ENCODE results near the gene SLC39A11.
A peak's percentile ranks its signal among the peaks of the same experiment; 100 is the strongest.
"Not testable (repeated sequence)": the region's sequence is repeated elsewhere in the genome, so short reads cannot be mapped to it uniquely, and the experiment has no call there.

Gene SLC39A11

DNA sequence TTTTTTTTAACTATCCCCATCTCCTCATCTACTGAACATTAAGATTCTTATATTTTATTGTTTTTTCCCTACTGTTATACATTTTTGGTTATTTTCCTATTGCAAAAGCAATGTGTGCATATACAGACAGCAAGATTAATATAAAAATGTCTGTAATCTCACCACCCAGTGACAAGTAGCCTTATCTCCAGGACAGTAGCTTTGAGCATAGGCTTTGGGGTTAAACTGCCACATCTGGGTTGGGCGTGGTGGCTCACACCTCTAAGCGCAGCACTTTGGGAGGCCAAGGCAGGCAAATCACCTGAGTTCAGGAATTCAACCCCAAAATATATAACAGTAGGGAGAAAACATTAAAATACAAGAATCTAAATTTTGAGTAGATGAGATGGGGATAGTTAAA lies 44.9 kb upstream of the SLC39A11 start:
- CTCF ChIA-PET = no interaction called here
- POLR2A ChIA-PET = no interaction called here
- TF ChIP-seq, protein P1, sequence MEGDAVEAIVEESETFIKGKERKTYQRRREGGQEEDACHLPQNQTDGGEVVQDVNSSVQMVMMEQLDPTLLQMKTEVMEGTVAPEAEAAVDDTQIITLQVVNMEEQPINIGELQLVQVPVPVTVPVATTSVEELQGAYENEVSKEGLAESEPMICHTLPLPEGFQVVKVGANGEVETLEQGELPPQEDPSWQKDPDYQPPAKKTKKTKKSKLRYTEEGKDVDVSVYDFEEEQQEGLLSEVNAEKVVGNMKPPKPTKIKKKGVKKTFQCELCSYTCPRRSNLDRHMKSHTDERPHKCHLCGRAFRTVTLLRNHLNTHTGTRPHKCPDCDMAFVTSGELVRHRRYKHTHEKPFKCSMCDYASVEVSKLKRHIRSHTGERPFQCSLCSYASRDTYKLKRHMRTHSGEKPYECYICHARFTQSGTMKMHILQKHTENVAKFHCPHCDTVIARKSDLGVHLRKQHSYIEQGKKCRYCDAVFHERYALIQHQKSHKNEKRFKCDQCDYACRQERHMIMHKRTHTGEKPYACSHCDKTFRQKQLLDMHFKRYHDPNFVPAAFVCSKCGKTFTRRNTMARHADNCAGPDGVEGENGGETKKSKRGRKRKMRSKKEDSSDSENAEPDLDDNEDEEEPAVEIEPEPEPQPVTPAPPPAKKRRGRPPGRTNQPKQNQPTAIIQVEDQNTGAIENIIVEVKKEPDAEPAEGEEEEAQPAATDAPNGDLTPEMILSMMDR (IDR thresholded peaks at IDR 0.05; ENCODE audit: control extremely low read depth, extremely low read depth, low read depth, missing control alignments) = no peak
- no peak for DNase-seq (ENCODE audit: extremely low spot score)

DNA sequence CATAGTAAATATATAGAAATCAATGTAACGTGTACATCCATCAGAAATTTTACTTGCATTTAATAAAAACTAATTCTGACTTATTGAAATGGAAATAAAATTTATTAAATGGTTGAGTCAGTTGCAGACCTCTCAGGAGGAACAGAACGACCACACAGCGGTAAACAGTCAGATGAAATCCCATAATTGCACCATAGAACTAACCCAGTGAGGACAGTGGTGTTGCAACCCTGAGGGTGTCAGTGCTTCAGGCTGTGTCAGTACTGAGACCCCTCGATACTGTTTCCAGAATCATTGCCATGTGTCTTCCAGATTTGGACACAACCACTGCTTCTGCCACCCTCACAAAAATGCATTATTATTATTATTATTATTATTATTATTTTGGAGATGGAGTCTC lies 43.3 kb upstream of the SLC39A11 start:
- TF ChIP-seq, protein P1 (IDR thresholded peaks at IDR 0.05; ENCODE audit: control extremely low read depth, extremely low read depth, low read depth, missing control alignments) = no peak
- ChIA-PET POLR2A (interaction anchor here (0.6 kb wide), 1 partner anchor 29 kb away, joined by 10 read pairs; no protein-coding TSS in a partner anchor), CTCF (interaction anchor here (1.5 kb wide), 1 partner anchor 22 kb away, joined by 3 read pairs; no protein-coding TSS in a partner anchor)
- no peak for DNase-seq (ENCODE audit: extremely low spot score)

DNA sequence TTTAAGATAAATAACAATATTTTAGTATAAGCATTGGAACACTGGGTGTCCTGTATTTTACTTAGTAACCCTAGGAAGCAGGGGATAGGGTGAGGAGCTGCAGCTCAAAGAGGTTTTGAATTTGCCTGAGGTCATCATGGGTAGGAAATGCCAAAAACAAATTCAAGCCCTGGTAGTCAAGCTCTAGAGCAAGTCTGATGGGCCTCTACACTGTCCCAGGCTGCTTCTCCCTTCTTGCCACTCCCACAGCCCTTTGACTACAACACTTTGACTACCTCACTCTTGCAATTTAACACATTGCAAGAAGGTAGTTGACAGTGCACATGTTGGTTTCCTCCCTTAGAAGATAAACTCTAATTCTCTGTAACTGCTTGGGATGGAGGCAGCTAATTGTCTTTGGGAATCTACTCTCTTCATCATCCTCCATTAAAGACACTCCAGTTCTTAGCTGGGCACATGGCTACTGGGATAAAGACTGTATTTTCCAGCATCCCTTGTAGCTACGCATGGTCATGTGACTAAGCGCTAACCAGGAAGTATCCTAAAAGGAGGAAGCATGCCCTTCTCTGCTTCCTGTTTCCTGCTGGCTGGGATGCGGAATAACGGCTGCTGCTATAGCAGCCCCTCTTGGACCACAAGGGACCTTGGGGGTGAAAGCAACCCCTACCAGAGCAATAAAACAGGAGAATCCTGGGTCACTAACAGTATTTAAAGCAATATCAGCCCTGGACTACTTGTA lies 41.6 kb upstream of the SLC39A11 start:
- POLR2A ChIA-PET = no interaction called here
- TF ChIP-seq, protein P1 (IDR thresholded peaks at IDR 0.05; ENCODE audit: control extremely low read depth, extremely low read depth, low read depth, missing control alignments) = no peak
- CTCF ChIA-PET = interaction anchor here (1.6 to 2.4 kb wide), 5 partner anchors 10 to 148 kb away, joined by 3 to 10 read pairs (median 7); no protein-coding TSS in a partner anchor
- DNase-seq (ENCODE audit: extremely low spot score) = no peak

DNA sequence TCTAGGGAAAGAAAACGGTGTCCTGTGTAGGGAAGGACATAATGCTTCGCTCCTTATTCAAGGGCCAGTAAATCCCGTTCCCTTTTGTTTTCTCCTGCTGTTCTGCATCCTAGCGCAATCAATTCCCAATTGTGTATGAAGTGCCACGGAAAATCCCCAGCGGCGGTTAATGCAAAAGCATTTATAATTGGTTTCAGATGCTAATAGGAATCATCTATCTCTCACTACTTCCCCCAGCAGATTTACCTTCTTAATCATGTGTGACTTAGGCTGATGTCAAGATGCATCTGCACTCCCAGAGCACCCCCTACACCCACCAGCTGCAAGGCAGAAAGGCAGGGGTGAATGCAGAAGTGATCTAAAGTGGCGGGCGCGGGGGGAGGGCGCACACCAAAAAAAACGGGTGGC lies 39.6 kb upstream of the SLC39A11 start:
- ChIA-PET POLR2A (no interaction called here), CTCF (interaction anchor here (1.0 to 2.4 kb wide), 5 partner anchors 10 to 146 kb away, joined by 3 to 8 read pairs (median 6); no protein-coding TSS in a partner anchor)
- peak; percentile 32 for DNase-seq (ENCODE audit: extremely low spot score)
- TF ChIP-seq, protein P1 (IDR thresholded peaks at IDR 0.05; ENCODE audit: control extremely low read depth, extremely low read depth, low read depth, missing control alignments) = no peak

DNA sequence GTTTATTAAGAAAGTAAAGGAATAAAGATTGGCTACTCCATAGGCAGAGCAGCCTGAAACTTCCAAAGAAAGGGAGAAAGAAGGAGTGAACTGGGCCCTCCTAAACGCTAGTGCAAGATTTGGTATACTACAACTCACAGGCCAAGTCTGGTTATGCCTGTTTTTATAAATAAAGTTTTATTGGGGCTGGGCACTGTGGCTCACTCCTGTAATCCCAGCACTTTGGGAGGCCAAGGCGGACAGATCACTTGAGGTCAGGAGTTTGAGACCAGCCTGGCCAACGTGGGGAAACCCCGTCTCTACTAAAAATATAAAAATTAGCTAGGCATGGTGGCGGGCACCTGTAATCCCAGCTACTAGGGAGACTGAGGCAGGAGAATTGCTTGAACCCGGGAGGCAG lies 39.0 kb upstream of the SLC39A11 start:
- CTCF ChIA-PET = interaction anchor here (1.0 kb wide), 1 partner anchor 25 kb away, joined by 5 read pairs; no protein-coding TSS in a partner anchor
- POLR2A ChIA-PET; DNase-seq (ENCODE audit: extremely low spot score): not testable (repeated sequence)

DNA sequence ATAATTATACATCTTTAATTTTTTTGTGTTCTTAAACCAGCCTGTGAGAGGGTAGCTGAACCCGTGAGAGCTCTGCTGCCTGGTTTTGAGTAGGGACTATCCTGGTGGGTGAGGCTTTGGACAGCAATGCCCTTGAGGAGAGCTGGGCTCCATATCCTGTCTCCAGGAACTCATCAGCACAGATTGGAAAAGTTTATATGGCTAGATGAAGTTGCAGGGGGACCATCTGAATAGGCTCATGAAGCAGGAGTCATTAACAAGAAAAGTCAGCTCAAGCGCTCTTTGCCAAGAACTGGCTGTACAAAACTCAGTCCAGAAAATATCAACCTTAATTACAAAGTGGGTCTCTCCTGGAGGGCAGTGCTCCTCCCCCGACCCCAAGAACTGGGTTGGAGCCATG lies 38.5 kb upstream of the SLC39A11 start:
- TF ChIP-seq, protein P1 (IDR thresholded peaks at IDR 0.05; ENCODE audit: control extremely low read depth, extremely low read depth, low read depth, missing control alignments) = no peak
- CTCF ChIA-PET = interaction anchor here (1.4 kb wide), 1 partner anchor 25 kb away, joined by 3 read pairs; no protein-coding TSS in a partner anchor
- no peak for DNase-seq (ENCODE audit: extremely low spot score)
- POLR2A ChIA-PET = no interaction called here

DNA sequence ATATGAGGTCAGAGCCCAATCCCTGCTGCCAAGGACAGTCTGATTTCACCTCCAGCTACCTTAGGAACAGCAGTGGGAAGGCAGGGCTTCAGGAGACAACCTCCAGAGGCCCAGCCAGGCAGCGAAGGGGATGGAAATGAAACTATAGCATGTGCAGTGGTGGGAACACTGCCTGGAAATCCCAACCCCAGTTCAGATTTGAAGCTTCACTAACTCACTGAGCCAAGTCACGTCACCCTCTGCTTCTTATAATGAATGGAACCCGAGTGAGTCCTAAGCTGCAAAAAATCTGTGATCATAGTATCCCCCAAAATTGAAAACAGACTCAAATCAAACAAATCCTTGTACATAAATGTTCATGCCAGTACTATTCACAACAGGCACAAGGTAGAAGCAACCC lies 36.0 kb upstream of the SLC39A11 start:
- ChIA-PET CTCF (no interaction called here), POLR2A (no interaction called here)
- no peak for DNase-seq (ENCODE audit: extremely low spot score)
- TF ChIP-seq, protein P1 (IDR thresholded peaks at IDR 0.05; ENCODE audit: control extremely low read depth, extremely low read depth, low read depth, missing control alignments) = no peak

All from GM10248 (cell line).